Cardiac fibroblast (primary cell): ENCODE results near the gene PTPRS.

ENCODE experiments used
- DNase-seq, 2 donors: peaks; one replicate each; pipeline versions ENCODE4 v3.0.0 to v3.0.0-alpha.2; 2010; ENCODE audit warnings: low read depth in 2 of 2
- H3K4me3 ChIP-seq, 2 donors: replicated peaks in 1 of 2; 1 replicate in 1 of 2; 2 replicates in 1 of 2; pipeline ENCODE4 v1.5.1; 2011; ENCODE audit warnings: low read depth in 2 of 2, low read length in 2 of 2, mild to moderate bottlenecking in 2 of 2, moderate library complexity in 1 of 2
- TF ChIP-seq, protein P1 (sequence below): IDR thresholded peaks from one replicate; pipeline ENCODE4 v1.5.1; 2011; ENCODE audit warnings: low read depth, mild to moderate bottlenecking, low read length, inconsistent platforms

Gene PTPRS

DNA sequence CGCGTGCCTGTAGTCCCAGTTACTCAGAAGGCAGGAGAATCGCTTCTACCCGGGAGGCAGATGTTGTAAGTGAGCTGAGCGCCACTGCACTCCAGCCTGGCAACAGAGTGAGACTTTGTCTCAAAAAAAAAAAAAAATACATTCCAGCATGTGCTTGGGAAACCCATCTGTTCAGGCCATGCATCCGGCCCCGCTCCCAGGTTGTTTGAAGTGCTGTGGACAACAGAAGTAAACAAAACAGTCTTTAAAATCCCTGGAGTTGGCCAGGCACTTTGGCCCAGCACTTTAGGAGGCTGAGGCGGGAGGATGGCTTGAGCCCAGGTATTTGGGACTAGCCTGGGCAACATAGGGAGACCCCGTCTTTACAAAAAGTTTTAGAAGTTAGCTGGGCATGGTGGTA, 3.2 kb upstream of the PTPRS start:
- no peak overlapping the region for H3K4me3 ChIP-seq
- TF ChIP-seq, protein P1, sequence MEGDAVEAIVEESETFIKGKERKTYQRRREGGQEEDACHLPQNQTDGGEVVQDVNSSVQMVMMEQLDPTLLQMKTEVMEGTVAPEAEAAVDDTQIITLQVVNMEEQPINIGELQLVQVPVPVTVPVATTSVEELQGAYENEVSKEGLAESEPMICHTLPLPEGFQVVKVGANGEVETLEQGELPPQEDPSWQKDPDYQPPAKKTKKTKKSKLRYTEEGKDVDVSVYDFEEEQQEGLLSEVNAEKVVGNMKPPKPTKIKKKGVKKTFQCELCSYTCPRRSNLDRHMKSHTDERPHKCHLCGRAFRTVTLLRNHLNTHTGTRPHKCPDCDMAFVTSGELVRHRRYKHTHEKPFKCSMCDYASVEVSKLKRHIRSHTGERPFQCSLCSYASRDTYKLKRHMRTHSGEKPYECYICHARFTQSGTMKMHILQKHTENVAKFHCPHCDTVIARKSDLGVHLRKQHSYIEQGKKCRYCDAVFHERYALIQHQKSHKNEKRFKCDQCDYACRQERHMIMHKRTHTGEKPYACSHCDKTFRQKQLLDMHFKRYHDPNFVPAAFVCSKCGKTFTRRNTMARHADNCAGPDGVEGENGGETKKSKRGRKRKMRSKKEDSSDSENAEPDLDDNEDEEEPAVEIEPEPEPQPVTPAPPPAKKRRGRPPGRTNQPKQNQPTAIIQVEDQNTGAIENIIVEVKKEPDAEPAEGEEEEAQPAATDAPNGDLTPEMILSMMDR: no peak
- peak; percentile 40 to 56 for DNase-seq

- H3K4me3 ChIP-seq: no peak overlapping the region
- TF ChIP-seq, protein P1: no peak
- DNase-seq: no peak
Measured at GRCh38 chr19:5342573-5343201, 2.1 kb upstream of the PTPRS start.

DNA sequence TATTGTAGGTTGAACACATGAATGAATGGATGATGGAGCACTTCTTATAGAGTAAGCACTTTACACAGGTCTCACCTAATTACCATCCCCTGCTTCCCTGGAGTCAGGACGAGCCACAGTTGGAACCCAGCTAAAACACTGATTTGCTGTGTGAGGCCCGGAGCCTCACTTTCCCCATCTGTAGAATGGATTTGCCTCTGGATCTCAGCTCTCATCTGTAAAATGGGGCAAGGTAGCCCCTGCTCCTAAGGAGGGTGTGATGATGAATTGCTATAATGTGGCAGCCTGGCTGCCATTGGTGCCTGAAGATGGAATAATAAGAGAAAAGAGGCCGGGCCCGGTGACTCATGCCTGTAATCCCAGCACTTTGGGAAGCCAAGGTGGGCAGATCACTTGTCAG, 1.4 kb upstream of the PTPRS start:
- TF ChIP-seq, protein P1: no peak
- DNase-seq: no peak
- no peak overlapping the region for H3K4me3 ChIP-seq

- DNase-seq: no peak
- TF ChIP-seq, protein P1: no peak
- no peak overlapping the region for H3K4me3 ChIP-seq
Measured at GRCh38 chr19:5341448-5341820, 822 bp upstream of the PTPRS start.

GRCh38 chr19:5339950-5340636, 519 bp downstream of the PTPRS start:
- peak overlapping the region; percentile 56 to 65 for H3K4me3 ChIP-seq
- TF ChIP-seq, protein P1: no peak
- no peak for DNase-seq

GRCh38 chr19:5339198-5339949, 1.2 kb downstream of the PTPRS start:
- peak overlapping the region; percentile 56 to 65 for H3K4me3 ChIP-seq
- DNase-seq: no peak
- TF ChIP-seq, protein P1: no peak
